DMS79 (cell line): ENCODE measurements around the gene NLRP4.
"Not testable (repeated sequence)": the region's sequence is repeated elsewhere in the genome, so short reads cannot be mapped to it uniquely, and the experiment has no call there.

Source experiments
- DNase-seq: peaks from one replicate; lab custom pipeline; 2025; lab: John Stamatoyannopoulos, UW

NLRP4 gene

GRCh38 chr19:55898911-55899310 lies 62.6 kb downstream of the NLRP4 start:
- DNase-seq: no peak

- DNase-seq: no peak
Measured at GRCh38 chr19:55901369-55902079, 65.2 kb downstream of the NLRP4 start.

- no peak for DNase-seq
Measured at GRCh38 chr19:55902080-55902751, 65.9 kb downstream of the NLRP4 start.

GRCh38 chr19:55907286-55907685 lies 70.9 kb downstream of the NLRP4 start:
- DNase-seq: no peak

- no peak for DNase-seq
Measured at GRCh38 chr19:55907746-55908145, 71.4 kb downstream of the NLRP4 start.

DNA sequence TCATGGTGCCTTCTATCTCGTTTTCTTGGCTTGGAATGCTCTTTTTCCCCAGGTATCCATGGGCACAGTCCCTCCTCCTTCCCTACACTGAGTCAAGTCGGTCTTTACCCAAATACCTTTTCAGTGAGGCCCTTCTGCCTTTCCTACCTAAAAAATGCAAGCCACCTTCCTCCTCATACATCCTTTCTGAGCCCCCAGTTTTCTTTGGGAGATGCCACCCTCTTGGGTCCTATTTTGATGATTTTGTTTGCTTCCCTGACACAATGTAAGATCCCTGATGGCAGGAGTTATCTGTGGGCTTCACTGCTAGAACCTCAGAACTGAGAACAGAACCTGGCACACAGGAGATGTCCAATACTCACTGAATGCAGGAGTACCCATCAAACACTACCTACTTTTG lies 73.5 kb downstream of the NLRP4 start:
- no peak for DNase-seq

DNA sequence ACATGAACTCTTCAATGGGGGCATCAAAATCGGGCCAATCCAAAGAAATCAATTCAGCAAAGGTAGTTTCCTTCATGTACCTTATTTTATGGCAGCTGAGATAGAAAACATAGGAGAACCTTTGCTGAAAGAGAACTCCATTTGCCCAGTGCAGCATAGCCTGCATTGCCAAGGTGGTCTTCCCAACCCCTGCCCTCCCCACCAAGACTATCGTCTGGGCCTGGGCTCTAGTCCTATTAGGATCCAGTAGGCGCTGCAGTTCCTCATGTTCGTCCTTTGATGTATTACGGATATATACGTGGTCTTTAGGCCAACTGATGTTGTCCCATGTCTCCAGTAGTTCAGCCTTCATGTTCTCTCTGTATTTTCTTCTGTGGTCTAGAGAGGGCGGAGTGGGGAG lies 76.6 kb downstream of the NLRP4 start:
- DNase-seq: no peak

- DNase-seq: no peak
Measured at GRCh38 chr19:55913643-55914268, 77.4 kb downstream of the NLRP4 start.

GRCh38 chr19:55923556-55923955 lies 87.2 kb downstream of the NLRP4 start:
- no peak for DNase-seq

DNA sequence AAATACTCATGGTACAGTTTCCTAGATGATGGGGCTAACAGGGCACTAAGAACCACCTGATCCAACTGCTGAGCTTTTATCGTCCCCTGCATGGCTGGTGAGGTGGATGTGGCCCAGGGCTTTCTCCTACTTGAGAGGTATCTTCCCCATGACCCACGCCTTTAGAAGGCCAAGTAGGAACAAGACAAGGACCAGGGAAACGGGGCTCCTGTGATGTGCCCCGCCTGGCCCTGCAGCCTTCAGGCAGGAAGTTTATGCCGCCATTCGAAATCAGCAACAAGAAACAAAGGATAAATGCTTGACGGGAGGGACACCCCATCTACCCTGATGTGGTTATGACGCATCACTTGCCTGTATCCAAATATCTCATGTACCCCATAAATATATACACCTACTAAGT lies 91.7 kb downstream of the NLRP4 start:
- no peak for DNase-seq

DNA sequence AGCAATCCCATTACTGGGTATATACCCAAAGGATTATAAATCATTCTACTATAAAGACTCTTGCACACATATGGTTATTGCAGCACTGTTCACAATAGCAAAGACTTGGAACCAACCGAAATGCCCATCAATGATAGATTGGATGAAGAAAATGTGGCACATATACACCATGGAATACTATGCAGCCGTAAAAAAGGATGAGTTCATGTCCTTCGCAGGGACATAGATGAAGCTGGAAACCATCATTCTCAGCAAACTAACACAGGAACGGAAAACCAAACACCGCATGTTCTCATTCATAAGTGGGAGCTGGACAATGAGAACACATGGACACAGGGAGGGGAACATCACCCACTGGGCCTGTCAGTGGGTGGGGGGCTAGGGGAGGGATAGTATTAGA lies 92.9 kb downstream of the NLRP4 start:
- not testable (repeated sequence) for DNase-seq

- no peak for DNase-seq
Measured at GRCh38 chr19:55930996-55931515, 94.7 kb downstream of the NLRP4 start.
